ENCODE measurements around the gene CD247.

- TF ChIP-seq POLR2A (IDR thresholded peaks at IDR 0.05; ENCODE audit: low read depth, low read length) (no peak), NBN (IDR thresholded peaks at IDR 0.05) (no peak), ATF3 (IDR thresholded peaks at IDR 0.05; ENCODE audit: borderline replicate concordance, extremely low read depth, low read depth, low read length) (no peak), RAD21 (IDR thresholded peaks at IDR 0.05; ENCODE audit: insufficient read depth, low read depth, low read length) (no peak), NR2C1 (IDR thresholded peaks at IDR 0.05) (no peak), TAF1 (IDR thresholded peaks at IDR 0.05; ENCODE audit: borderline replicate concordance, low read depth, low read length) (no peak), CBFB (IDR thresholded peaks at IDR 0.05; ENCODE audit: low read depth) (no peak), CTCF (IDR thresholded peaks at IDR 0.05 in 2 of 3, conservative IDR thresholded peaks at IDR 0.05 in 1 of 3; ENCODE audit: control insufficient read depth in 2 of 3, extremely low read depth in 1 of 3, insufficient read depth in 1 of 3, low read depth in 3 of 3, low read length in 3 of 3) (no peak), SP1 (IDR thresholded peaks at IDR 0.05; ENCODE audit: low read depth, low read length) (no peak), RFX5 (IDR thresholded peaks at IDR 0.05; ENCODE audit: low read depth, low read length) (no peak), BCLAF1 (IDR thresholded peaks at IDR 0.05) (no peak), JUND (IDR thresholded peaks at IDR 0.05; ENCODE audit: low read depth, low read length) (no peak), NFYB (IDR thresholded peaks at IDR 0.05; ENCODE audit: insufficient read depth, low read depth, low read length) (no peak), SMARCA5 (IDR thresholded peaks at IDR 0.05) (no peak)
Measured at GRCh38 chr1:167418391-167418790, 99.9 kb downstream of the CD247 start.
